Erythroblast (primary cell): Measurements from ENCODE around the gene ATG101.
A peak's percentile ranks its signal among the peaks of the same experiment; 100 is the strongest.

Experiments used
- DNase-seq, 2 experiments: peaks; one replicate each; lab custom pipeline; 2025; lab: John Stamatoyannopoulos, UW
- GATA1 ChIP-seq: IDR thresholded peaks from 2 replicates; pipeline ENCODE4 v1.6.1; 2011; ENCODE audit warnings: low read depth, mild to moderate bottlenecking, control low read depth, low read length, moderate library complexity
- POLR2A ChIP-seq: IDR thresholded peaks from 2 replicates; pipeline ENCODE4 v1.6.1; 2011; ENCODE audit warnings: mild to moderate bottlenecking, low read length

The ATG101 gene

GRCh38 chr12:52035190-52035589 lies 34.6 kb upstream of the ATG101 start:
- no peak for TF ChIP-seq GATA1
- TF ChIP-seq POLR2A, result no peak
- no peak for DNase-seq

GRCh38 chr12:52035926-52036325 lies 33.9 kb upstream of the ATG101 start:
- TF ChIP-seq GATA1, result no peak
- no peak for TF ChIP-seq POLR2A
- no peak for DNase-seq

- DNase-seq, result peak; percentile 51 to 71
- TF ChIP-seq POLR2A (peak; percentile 40), GATA1 (no peak)
Observed at GRCh38 chr12:52036587-52037171, 33.1 kb upstream of the ATG101 start.

- no peak for TF ChIP-seq GATA1
- TF ChIP-seq POLR2A, result no peak
- DNase-seq, result no peak
Observed at GRCh38 chr12:52037248-52037861, 32.4 kb upstream of the ATG101 start.

- DNase-seq, result no peak
- no peak for TF ChIP-seq POLR2A
- TF ChIP-seq GATA1, result no peak
Observed at GRCh38 chr12:52038447-52038846, 31.3 kb upstream of the ATG101 start.

- DNase-seq, result no peak
- TF ChIP-seq POLR2A, result no peak
- TF ChIP-seq GATA1, result no peak
Observed at GRCh38 chr12:52041035-52041434, 28.7 kb upstream of the ATG101 start.

GRCh38 chr12:52041695-52042123 lies 28.1 kb upstream of the ATG101 start:
- TF ChIP-seq POLR2A, result no peak
- no peak for TF ChIP-seq GATA1
- DNase-seq, result no peak

GRCh38 chr12:52042706-52043385 lies 26.9 kb upstream of the ATG101 start:
- TF ChIP-seq POLR2A, result no peak
- no peak for TF ChIP-seq GATA1
- DNase-seq, result no peak

- no peak for TF ChIP-seq POLR2A
- no peak for TF ChIP-seq GATA1
- no peak for DNase-seq
Observed at GRCh38 chr12:52043386-52044212, 26.2 kb upstream of the ATG101 start.

- TF ChIP-seq POLR2A (no peak), GATA1 (no peak)
- DNase-seq, result no peak
Observed at GRCh38 chr12:52044292-52044983, 25.3 kb upstream of the ATG101 start.

- DNase-seq, result peak in 1 of 2 experiments; percentile 19
- no peak for TF ChIP-seq POLR2A
- TF ChIP-seq GATA1, result no peak
Observed at GRCh38 chr12:52045794-52046199, 24.0 kb upstream of the ATG101 start.

- no peak for TF ChIP-seq GATA1
- no peak for TF ChIP-seq POLR2A
- no peak for DNase-seq
Observed at GRCh38 chr12:52046859-52047258, 22.9 kb upstream of the ATG101 start.

- TF ChIP-seq POLR2A, result no peak
- no peak for TF ChIP-seq GATA1
- DNase-seq, result no peak
Observed at GRCh38 chr12:52049286-52049685, 20.5 kb upstream of the ATG101 start.

GRCh38 chr12:52049688-52050087 lies 20.1 kb upstream of the ATG101 start:
- DNase-seq, result no peak
- no peak for TF ChIP-seq GATA1
- no peak for TF ChIP-seq POLR2A
